CD8-positive, alpha-beta memory T cell (primary cell): ENCODE measurements around the gene PHTF2. TPM values are rescaled to one million over a fixed set of nuclear protein-coding genes. Genes with fewer than 3 reads are reported as not detected.

Experiments
- CTCF ChIA-PET: fragments of 350-600 bp; sonication (Branson Sonifier 250); formaldehyde crosslinking; loops from one replicate; lab custom pipeline; 2021; ENCODE audit warnings: antibody characterized with exemption; lab: Charles Lee
- POLR2A ChIA-PET: fragments of 350-600 bp; sonication (Branson Sonifier 250); formaldehyde crosslinking; loops from one replicate; lab custom pipeline; 2021; ENCODE audit warnings: antibody characterized with exemption; lab: Charles Lee
- DNase-seq, 5 donors: peaks; one replicate each; pipeline versions ENCODE4 v3.0.0 to v3.0.0-alpha.2; 2020 to 2022; ENCODE audit warnings: mixed read lengths in 1 of 5
- H3K27ac ChIP-seq: one replicate; pipeline ENCODE4 v1.7.0; 2013; ENCODE audit warnings: low read depth, mild to moderate bottlenecking, low read length, moderate library complexity
- H3K27me3 ChIP-seq: 2 replicates; pipeline ENCODE4 v1.7.0; 2013; ENCODE audit warnings: low read length, mild to moderate bottlenecking; ENCODE audit not compliant: insufficient read depth, poor library complexity, severe bottlenecking
- H3K36me3 ChIP-seq: 2 replicates; pipeline ENCODE4 v1.7.0; 2013; ENCODE audit warnings: mild to moderate bottlenecking, low read length, moderate library complexity; ENCODE audit not compliant: insufficient read depth
- H3K4me1 ChIP-seq: 2 replicates; pipeline ENCODE4 v1.7.0; 2013; ENCODE audit warnings: mild to moderate bottlenecking, low read length, moderate library complexity; ENCODE audit not compliant: insufficient read depth
- H3K4me3 ChIP-seq: 2 replicates; pipeline ENCODE4 v1.7.0; 2013; ENCODE audit warnings: mild to moderate bottlenecking, low read length
- H3K9me3 ChIP-seq: 2 replicates; pipeline ENCODE4 v1.7.0; 2013; ENCODE audit warnings: mild to moderate bottlenecking, low read length
- H3K27ac Mint-ChIP-seq, 8 donors: one replicate each; pipeline ENCODE4 v1.8.0; 2020 to 2021; ENCODE audit warnings: mixed read lengths in 8 of 8, mild to moderate bottlenecking in 6 of 8, inconsistent platforms in 3 of 8, moderate library complexity in 3 of 8
- H3K27me3 Mint-ChIP-seq, 2 donors: one replicate each; pipeline ENCODE4 v1.8.0; 2020 to 2021; ENCODE audit warnings: mixed read lengths in 2 of 2, mild to moderate bottlenecking in 1 of 2, moderate library complexity in 1 of 2
- H3K36me3 Mint-ChIP-seq, 3 donors: one replicate each; pipeline ENCODE4 v1.8.0; 2020 to 2021; ENCODE audit warnings: mixed read lengths in 3 of 3, inconsistent platforms in 1 of 3, mild to moderate bottlenecking in 1 of 3
- H3K4me1 Mint-ChIP-seq, 3 donors: one replicate each; pipeline ENCODE4 v1.8.0; 2020 to 2021; ENCODE audit warnings: mixed read lengths in 3 of 3, inconsistent platforms in 1 of 3, mild to moderate bottlenecking in 1 of 3
- H3K4me3 Mint-ChIP-seq, 7 donors: one replicate each; pipeline ENCODE4 v1.8.0; 2020 to 2021; ENCODE audit warnings: mixed read lengths in 7 of 7, mild to moderate bottlenecking in 6 of 7, moderate library complexity in 4 of 7, inconsistent platforms in 2 of 7
- H3K9me3 Mint-ChIP-seq, 5 donors: one replicate each; pipeline ENCODE4 v1.8.0; 2020 to 2022; ENCODE audit warnings: mixed read lengths in 5 of 5, mild to moderate bottlenecking in 3 of 5, moderate library complexity in 2 of 5, inconsistent platforms in 1 of 5
- polyA plus RNA-seq: library from polyadenylated mRNA; unstranded; fragments of 300-500 nt; fragmentation: Illumina TruSeq; gene quantifications from one replicate; pipeline ENCODE4 v1.2.3, GENCODE V29; 2021
- total RNA-seq, 2 experiments: library from RNA; stranded (reverse); gene quantifications; one replicate each; pipeline ENCODE4 v1.2.3, GENCODE V29; 2021

Gene PHTF2
- total RNA-seq (10 to 100 TPM; 39.3 to 44.5 TPM), polyA plus RNA-seq (13.7 TPM)

DNA sequence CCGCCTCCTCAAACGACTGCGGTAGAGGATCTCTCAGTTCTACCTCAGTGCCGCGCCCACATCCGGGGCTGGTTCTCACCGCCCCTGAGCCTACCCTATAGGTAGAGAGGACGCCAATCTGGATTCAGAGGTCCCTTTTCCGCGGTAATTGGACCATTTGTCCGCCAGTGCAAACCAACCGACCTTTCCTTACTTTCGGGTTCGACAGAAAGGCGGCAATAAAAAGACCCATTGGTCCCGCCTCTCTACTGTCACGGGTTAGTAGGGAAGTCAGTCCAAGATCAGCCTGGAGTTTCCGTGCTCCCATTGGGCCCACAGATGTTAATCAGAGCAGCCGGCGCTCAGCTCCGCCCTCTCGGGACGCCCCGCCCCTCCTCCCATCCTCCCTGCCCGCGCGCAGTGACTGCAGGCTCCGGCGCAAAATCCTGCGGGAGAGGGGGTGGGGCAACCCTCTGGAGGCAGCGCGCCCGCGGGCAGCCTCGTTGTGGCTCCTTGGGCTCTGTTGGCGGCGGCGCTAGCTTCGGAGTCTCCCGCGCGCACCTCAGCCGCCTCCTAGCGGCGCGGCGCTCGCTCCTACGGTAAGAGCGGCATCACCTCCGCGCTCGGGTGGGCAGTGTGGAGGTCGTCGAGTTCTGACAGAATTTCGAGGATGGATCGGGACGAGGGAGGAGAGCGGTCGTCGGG is at the start of gene PHTF2, which contains the start of gene TMEM60:
TSS of gene PHTF2 (plus strand) at position 380 of the 684 bp plus-strand sequence.
TSS of gene TMEM60 (minus strand) at position 41 of the 684 bp plus-strand sequence. CDS start 4,061 bp downstream, outside the sequence.
- Histone ChIP-seq H3K4me1 (peaks cover 52% of the 10 kb centered on the region), H3K36me3 (no peaks in the 10 kb centered on the region)
- POLR2A ChIA-PET: interaction anchor here (0.7 to 1.1 kb wide), 4 partner anchors 13 to 221 kb away, joined by 3 to 5 read pairs (median 4); partner anchors contain the start of gene RSBN1L

DNA sequence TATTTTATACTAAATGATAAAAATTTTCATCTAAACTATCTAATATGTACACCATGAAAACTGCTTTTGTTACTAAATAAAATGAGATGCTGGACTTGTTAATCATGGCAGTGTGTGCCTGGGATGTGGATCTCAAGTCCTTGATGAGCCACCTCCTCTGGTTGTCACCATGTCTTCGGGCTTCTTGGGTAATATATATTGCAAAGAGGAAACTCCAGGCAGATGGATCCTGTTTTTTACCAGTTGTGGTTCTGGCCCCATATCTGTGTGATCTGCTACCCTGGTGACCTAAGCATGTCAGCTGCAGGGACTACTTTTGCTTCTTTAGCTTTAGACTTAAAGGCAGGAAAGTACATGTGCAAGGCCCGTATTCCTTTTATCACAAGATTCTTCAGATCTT is 46.6 kb upstream of the PHTF2 start:
- no peaks in the 10 kb centered on the region for H3K9me3 ChIP-seq
- no peak overlapping the region for H3K4me3 ChIP-seq
- no peaks in the 10 kb centered on the region for H3K27me3 ChIP-seq
- ChIA-PET POLR2A (no interaction called here), CTCF (interaction anchor here (1.3 kb wide), 1 partner anchor 100 kb away, joined by 3 read pairs; no protein-coding TSS in a partner anchor)
- peak overlapping the region in 4 of 8 donors; percentile 29 to 87 (median 49) for H3K27ac Mint-ChIP-seq
- no peak overlapping the region for H3K4me3 Mint-ChIP-seq
- no peak overlapping the region for H3K27ac ChIP-seq
- H3K4me1 Mint-ChIP-seq: peaks cover 43 to 70% (median 67%) of the 10 kb centered on the region in 3 donors
- H3K36me3 Mint-ChIP-seq: peaks cover 0 to 42% (median 15%) of the 10 kb centered on the region in 3 donors
- H3K36me3 ChIP-seq: peaks cover 3% of the 10 kb centered on the region
- H3K9me3 Mint-ChIP-seq: no peaks in the 10 kb centered on the region
- no peak for DNase-seq
- no peaks in the 10 kb centered on the region for H3K27me3 Mint-ChIP-seq
- peaks cover 25% of the 10 kb centered on the region for H3K4me1 ChIP-seq

More for the DNA sequence above, at the start of gene PHTF2, which contains the start of gene TMEM60:
- H3K27ac ChIP-seq: peak within 1 kb of the TSS; percentile 82
- peak; percentile 90 to 95 (median 95) for DNase-seq
- no peaks in the 10 kb centered on the region for H3K27me3 ChIP-seq
- CTCF ChIA-PET: interaction anchor here (0.6 to 2.1 kb wide), 8 partner anchors 11 to 243 kb away, joined by 3 to 7 read pairs (median 4); no protein-coding TSS in a partner anchor
- H3K4me3 ChIP-seq: peak within 1 kb of the TSS; percentile 91
- H3K9me3 ChIP-seq: no peaks in the 10 kb centered on the region
- Mint-ChIP-seq H3K27ac (peak within 1 kb of the TSS; percentile 70 to 98 (median 93)), H3K27me3 (no peaks in the 10 kb centered on the region), H3K4me3 (peak within 1 kb of the TSS; percentile 91 to 99 (median 96)), H3K4me1 (peaks cover 75 to 90% (median 86%) of the 10 kb centered on the region in 3 donors), H3K9me3 (no peaks in the 10 kb centered on the region), H3K36me3 (peaks cover 0 to 28% (median 4%) of the 10 kb centered on the region in 3 donors)

GRCh38 chr7:77753173-77753572 is 45.4 kb upstream of the PHTF2 start:
- DNase-seq: no peak
- Histone ChIP-seq H3K4me1 (peaks cover 20% of the 10 kb centered on the region), H3K4me3 (no peak overlapping the region), H3K27me3 (no peaks in the 10 kb centered on the region), H3K27ac (no peak overlapping the region), H3K9me3 (no peaks in the 10 kb centered on the region), H3K36me3 (peaks cover 3% of the 10 kb centered on the region)
- H3K4me1 Mint-ChIP-seq: peaks cover 43 to 66% (median 65%) of the 10 kb centered on the region in 3 donors
- H3K9me3 Mint-ChIP-seq: no peaks in the 10 kb centered on the region
- H3K4me3 Mint-ChIP-seq: no peak overlapping the region
- H3K27me3 Mint-ChIP-seq: no peaks in the 10 kb centered on the region
- ChIA-PET POLR2A (no interaction called here), CTCF (interaction anchor here (0.9 kb wide), 1 partner anchor 101 kb away, joined by 3 read pairs; no protein-coding TSS in a partner anchor)
- peak overlapping the region in 7 of 8 donors; percentile 28 to 68 (median 47) for H3K27ac Mint-ChIP-seq
- H3K36me3 Mint-ChIP-seq: peaks cover 0 to 38% (median 15%) of the 10 kb centered on the region in 3 donors

DNA sequence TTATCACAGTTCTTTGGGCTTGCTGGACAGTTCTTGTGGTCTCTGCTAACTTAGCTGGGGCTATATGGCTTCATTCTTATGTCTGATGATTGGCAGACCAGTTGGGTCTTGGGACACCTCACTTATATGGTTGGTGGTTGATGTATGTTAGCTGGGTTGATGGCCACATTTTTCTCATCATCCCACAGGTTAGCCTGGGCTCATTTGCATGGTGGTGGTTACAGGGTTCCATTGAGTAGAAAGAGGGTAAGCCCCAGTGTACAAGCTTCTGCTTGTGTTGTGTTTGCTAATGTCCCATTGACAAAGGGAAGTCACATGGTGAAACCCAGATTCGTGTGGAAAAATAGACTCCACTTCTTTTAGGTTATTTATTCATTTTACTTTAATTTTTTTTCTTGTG is 41.0 kb upstream of the PHTF2 start:
- no peak overlapping the region for H3K4me3 Mint-ChIP-seq
- no peak overlapping the region for H3K27ac ChIP-seq
- peaks cover 14% of the 10 kb centered on the region for H3K4me1 ChIP-seq
- no peaks in the 10 kb centered on the region for H3K9me3 ChIP-seq
- POLR2A ChIA-PET: no interaction called here
- H3K36me3 ChIP-seq: no peaks in the 10 kb centered on the region
- peak overlapping the region; percentile 6 to 95 (median 66) for H3K27ac Mint-ChIP-seq
- H3K27me3 ChIP-seq: no peaks in the 10 kb centered on the region
- no peaks in the 10 kb centered on the region for H3K27me3 Mint-ChIP-seq
- H3K9me3 Mint-ChIP-seq: no peaks in the 10 kb centered on the region
- no peak overlapping the region for H3K4me3 ChIP-seq
- DNase-seq: no peak
- H3K4me1 Mint-ChIP-seq: peaks cover 39 to 70% (median 64%) of the 10 kb centered on the region in 3 donors
- H3K36me3 Mint-ChIP-seq: peaks cover 0 to 16% (median 1%) of the 10 kb centered on the region in 3 donors
- CTCF ChIA-PET: interaction anchor here (0.7 to 3.4 kb wide), 4 partner anchors 10 to 106 kb away, joined by 3 to 27 read pairs (median 8); partner anchors contain the start of genes PHTF2 and TMEM60

- ChIA-PET POLR2A (no interaction called here), CTCF (interaction anchor here (0.7 to 2.4 kb wide), 13 partner anchors 8 to 242 kb away, joined by 3 to 32 read pairs (median 7); partner anchors contain the start of gene RSBN1L)
- H3K4me1 Mint-ChIP-seq: peaks cover 39 to 69% (median 64%) of the 10 kb centered on the region in 3 donors
- no peaks in the 10 kb centered on the region for H3K27me3 Mint-ChIP-seq
- peak overlapping the region in 1 of 7 donors; percentile 23 for H3K4me3 Mint-ChIP-seq
- Histone ChIP-seq H3K27me3 (no peaks in the 10 kb centered on the region), H3K9me3 (no peaks in the 10 kb centered on the region), H3K4me1 (peaks cover 7% of the 10 kb centered on the region), H3K36me3 (no peaks in the 10 kb centered on the region), H3K4me3 (no peak overlapping the region), H3K27ac (no peak overlapping the region)
- peaks cover 0 to 20% (median 1%) of the 10 kb centered on the region in 3 donors for H3K36me3 Mint-ChIP-seq
- peak overlapping the region in 5 of 8 donors; percentile 4 to 82 (median 56) for H3K27ac Mint-ChIP-seq
- H3K9me3 Mint-ChIP-seq: no peaks in the 10 kb centered on the region
- peak; percentile 47 to 70 (median 55) for DNase-seq
Observed at GRCh38 chr7:77759294-77759889, 39.2 kb upstream of the PHTF2 start.

DNA sequence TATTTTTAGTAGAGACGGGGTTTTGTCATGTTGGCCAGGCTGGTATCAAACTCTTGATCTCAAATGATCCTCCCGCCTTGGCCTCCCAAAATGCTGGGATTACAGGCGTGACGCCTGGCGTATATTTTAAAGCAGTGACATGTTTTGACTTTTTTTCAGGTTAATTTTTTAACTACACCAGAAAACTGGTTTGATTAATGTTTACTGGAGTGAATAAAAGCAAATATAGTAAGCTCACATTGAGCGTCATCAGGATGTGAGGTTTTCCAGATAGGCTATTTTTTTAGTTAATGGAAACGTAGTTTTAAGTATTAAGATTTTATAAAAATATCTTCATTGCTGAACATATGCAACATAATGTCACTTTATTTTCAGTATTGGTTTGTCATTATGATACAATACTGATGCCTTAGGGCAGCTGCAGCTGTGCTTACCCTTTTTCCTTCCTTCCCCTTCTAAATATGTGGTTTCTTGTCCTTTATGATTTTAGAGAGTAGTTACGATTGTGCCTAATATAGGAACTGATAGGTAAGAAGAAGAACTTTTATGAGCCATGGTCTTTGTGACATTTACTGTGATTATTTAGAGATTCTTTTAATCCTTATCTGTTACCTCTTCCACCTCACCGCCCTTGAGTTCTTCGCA is 37.6 kb upstream of the PHTF2 start:
- DNase-seq: no peak
- ChIA-PET POLR2A (no interaction called here), CTCF (interaction anchor here (1.0 to 2.4 kb wide), 3 partner anchors 99 to 109 kb away, joined by 3 to 32 read pairs (median 19); no protein-coding TSS in a partner anchor)
- H3K27me3 Mint-ChIP-seq: no peaks in the 10 kb centered on the region
- peaks cover 0 to 22% (median 1%) of the 10 kb centered on the region in 3 donors for H3K36me3 Mint-ChIP-seq
- H3K4me1 Mint-ChIP-seq: peaks cover 41 to 74% (median 65%) of the 10 kb centered on the region in 3 donors
- no peak overlapping the region for H3K4me3 ChIP-seq
- H3K27ac Mint-ChIP-seq: no peak overlapping the region
- no peaks in the 10 kb centered on the region for H3K36me3 ChIP-seq
- no peaks in the 10 kb centered on the region for H3K9me3 Mint-ChIP-seq
- H3K27me3 ChIP-seq: no peaks in the 10 kb centered on the region
- no peaks in the 10 kb centered on the region for H3K9me3 ChIP-seq
- H3K4me1 ChIP-seq: peaks cover 7% of the 10 kb centered on the region
- H3K27ac ChIP-seq: no peak overlapping the region
- H3K4me3 Mint-ChIP-seq: no peak overlapping the region

- peaks cover 8% of the 10 kb centered on the region for H3K36me3 ChIP-seq
- no peak overlapping the region for H3K4me3 Mint-ChIP-seq
Observed at GRCh38 chr7:77765481-77765880, 33.1 kb upstream of the PHTF2 start.

More at GRCh38 chr7:77765481-77765880, 33.1 kb upstream of the PHTF2 start:
- Mint-ChIP-seq H3K9me3 (no peaks in the 10 kb centered on the region), H3K27ac (peak overlapping the region in 2 of 8 donors; percentile 2 to 64), H3K27me3 (no peaks in the 10 kb centered on the region), H3K4me1 (peaks cover 31 to 50% (median 49%) of the 10 kb centered on the region in 3 donors), H3K36me3 (peaks cover 0 to 56% (median 0%) of the 10 kb centered on the region in 3 donors)
- ChIA-PET POLR2A (interaction anchor here (0.7 kb wide), 1 partner anchor 114 kb away, joined by 3 read pairs; no protein-coding TSS in a partner anchor), CTCF (interaction anchor here (0.6 kb wide), 1 partner anchor 120 kb away, joined by 4 read pairs; no protein-coding TSS in a partner anchor)
- Histone ChIP-seq H3K9me3 (no peaks in the 10 kb centered on the region), H3K4me1 (no peaks in the 10 kb centered on the region), H3K27ac (no peak overlapping the region), H3K27me3 (no peaks in the 10 kb centered on the region), H3K4me3 (no peak overlapping the region)
- DNase-seq: no peak
